ENCODE data around the gene BIRC2.

Gene BIRC2

DNA sequence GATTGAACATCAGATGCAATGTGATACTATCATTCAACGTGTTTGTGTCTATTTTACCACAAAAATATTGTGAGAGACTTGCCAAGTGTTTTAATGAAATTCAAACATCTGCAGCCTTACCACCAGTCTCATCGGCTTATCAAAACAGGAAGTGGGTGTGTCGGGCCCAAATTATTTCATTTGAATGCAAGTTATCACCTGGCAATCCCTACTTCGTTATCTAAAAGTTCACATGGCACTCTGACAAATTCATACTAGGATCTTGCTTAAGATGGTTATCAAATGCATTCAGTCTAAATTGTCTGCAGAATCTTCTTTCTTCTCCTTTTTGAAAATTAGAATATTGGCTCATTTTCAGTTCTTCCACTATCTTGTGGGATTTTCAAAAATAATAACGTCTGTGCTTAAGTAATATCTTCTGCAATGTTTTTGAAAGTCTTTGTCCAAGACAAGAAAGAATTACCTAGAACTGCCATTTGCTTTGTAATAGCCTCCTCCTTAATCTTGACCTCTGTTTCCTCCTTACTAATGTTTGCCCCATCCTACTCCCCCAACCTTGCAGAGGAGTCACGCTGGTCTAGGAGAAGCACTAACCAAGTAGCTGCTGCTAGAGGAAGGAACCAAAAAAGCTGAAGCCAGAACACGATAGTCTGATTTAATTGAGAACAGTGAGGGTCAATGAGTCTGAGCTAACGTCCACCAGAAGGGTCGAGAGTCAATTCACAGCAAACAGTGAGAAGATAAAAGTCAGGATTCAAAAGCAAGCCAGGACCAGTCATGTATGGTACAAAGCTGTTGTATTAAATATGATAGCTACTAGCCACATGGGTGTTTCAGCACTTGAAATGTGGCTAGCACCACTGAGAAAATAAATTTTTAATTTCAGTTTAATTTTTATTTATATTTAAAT, 39.9 kb upstream of the BIRC2 start:
- peaks cover 3 to 8% of the 10 kb centered on the region in 2 experiments for H3K4me1 ChIP-seq (ENCODE audit: control insufficient read depth in 1 of 2, insufficient read depth in 1 of 2, low read depth in 1 of 2, low read length in 1 of 2)
- H3K9me3 ChIP-seq: no peaks in the 10 kb centered on the region
- H3K36me3 ChIP-seq: no peaks in the 10 kb centered on the region
- no peak overlapping the region for H3K4me3 ChIP-seq (ENCODE audit: low read depth in 1 of 2, low read length in 1 of 2)
- H3K27ac ChIP-seq: no peak overlapping the region
- no peaks in the 10 kb centered on the region for H3K27me3 ChIP-seq
- TF ChIP-seq, protein P1, sequence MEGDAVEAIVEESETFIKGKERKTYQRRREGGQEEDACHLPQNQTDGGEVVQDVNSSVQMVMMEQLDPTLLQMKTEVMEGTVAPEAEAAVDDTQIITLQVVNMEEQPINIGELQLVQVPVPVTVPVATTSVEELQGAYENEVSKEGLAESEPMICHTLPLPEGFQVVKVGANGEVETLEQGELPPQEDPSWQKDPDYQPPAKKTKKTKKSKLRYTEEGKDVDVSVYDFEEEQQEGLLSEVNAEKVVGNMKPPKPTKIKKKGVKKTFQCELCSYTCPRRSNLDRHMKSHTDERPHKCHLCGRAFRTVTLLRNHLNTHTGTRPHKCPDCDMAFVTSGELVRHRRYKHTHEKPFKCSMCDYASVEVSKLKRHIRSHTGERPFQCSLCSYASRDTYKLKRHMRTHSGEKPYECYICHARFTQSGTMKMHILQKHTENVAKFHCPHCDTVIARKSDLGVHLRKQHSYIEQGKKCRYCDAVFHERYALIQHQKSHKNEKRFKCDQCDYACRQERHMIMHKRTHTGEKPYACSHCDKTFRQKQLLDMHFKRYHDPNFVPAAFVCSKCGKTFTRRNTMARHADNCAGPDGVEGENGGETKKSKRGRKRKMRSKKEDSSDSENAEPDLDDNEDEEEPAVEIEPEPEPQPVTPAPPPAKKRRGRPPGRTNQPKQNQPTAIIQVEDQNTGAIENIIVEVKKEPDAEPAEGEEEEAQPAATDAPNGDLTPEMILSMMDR (IDR thresholded peaks at IDR 0.05): no peak

DNA sequence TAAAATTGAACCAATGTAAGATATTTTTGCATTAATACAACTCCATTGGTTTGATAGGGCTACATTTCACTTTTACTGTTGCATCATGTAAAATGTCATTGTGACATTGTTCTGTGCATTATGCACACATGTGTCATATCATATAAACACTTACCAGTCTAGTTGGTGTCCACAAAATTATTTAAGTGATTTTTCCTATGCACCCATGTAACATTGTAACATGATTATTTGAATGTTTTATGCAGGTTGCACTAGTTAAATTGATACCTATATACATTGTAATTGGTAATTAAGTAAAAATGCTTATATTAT, 39.3 kb upstream of the BIRC2 start:
- H3K36me3 ChIP-seq: no peaks in the 10 kb centered on the region
- H3K27me3 ChIP-seq: no peaks in the 10 kb centered on the region
- TF ChIP-seq, protein P1 (IDR thresholded peaks at IDR 0.05): no peak
- H3K9me3 ChIP-seq: no peaks in the 10 kb centered on the region
- no peak overlapping the region for H3K27ac ChIP-seq
- peaks cover 3 to 11% of the 10 kb centered on the region in 2 experiments for H3K4me1 ChIP-seq (ENCODE audit: control insufficient read depth in 1 of 2, insufficient read depth in 1 of 2, low read depth in 1 of 2, low read length in 1 of 2)
- H3K4me3 ChIP-seq (ENCODE audit: low read depth in 1 of 2, low read length in 1 of 2): no peak overlapping the region

DNA sequence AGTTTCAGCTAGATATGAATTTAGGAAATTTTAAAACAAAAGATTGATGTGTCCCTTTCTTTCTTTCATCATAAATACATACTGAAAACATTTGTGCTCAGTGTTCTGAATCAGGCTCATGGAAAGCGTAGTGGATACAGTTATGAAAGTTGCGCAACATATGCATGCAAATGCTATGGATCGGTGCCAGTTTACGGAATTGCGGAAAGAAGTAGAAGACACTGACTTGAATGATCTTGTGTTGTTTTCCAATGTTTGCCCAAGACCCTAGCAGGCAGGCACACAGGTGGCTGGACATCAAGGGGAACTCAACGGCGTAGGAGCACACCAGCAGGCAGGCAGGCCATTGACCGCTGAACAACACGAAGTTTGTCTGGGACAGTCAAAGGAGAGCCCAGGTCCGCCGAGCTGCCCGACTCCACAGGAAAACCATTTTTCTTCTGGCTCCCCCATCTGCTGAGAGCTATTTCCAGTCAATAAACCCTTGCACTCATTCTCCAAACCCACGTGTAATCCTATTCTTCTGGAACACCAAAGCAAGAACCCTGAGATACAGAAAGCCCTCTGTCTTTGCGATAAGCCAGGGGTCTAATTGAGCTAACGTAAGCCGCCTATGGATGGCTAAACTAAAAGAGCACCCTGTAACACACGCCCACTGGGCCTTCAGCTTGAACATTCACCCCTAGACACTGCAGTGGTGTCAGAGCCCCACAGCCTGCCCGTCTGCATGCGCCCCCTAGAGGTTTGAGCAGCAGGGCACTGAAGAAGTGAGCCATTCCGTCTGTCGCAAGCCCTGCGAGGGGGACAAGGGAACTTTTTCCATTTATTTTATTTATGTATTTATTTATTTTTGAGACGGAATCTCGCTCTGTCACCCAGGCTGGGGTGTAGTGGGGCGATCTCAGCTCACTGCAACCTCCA, 37.1 kb upstream of the BIRC2 start:
- H3K4me1 ChIP-seq (ENCODE audit: control insufficient read depth in 1 of 2, insufficient read depth in 1 of 2, low read depth in 1 of 2, low read length in 1 of 2): peaks cover 13 to 20% of the 10 kb centered on the region in 2 experiments
- H3K4me3 ChIP-seq (ENCODE audit: low read depth in 1 of 2, low read length in 1 of 2): no peak overlapping the region
- no peaks in the 10 kb centered on the region for H3K9me3 ChIP-seq
- TF ChIP-seq, protein P1 (IDR thresholded peaks at IDR 0.05): no peak
- H3K27ac ChIP-seq: no peak overlapping the region
- no peaks in the 10 kb centered on the region for H3K36me3 ChIP-seq
- H3K27me3 ChIP-seq: no peaks in the 10 kb centered on the region

DNA sequence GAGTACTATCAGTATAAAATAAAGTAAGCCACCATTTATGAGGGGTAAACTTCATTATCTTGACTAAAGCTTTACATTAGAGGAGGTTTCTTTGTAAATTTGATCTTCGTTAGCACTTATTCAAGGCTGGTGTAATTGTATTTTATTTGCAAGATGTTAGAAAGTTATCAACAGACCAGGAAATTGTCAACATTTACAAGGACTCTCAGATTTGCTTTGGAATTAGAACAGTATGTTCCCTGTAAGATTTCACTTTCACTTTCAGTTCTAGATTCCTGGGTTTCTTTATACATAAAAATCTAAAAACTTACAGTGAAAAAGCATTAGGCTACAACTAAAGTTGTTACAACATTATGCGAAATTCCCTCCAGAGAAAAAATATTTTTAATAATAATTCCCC, 34.3 kb upstream of the BIRC2 start:
- Histone ChIP-seq H3K27me3 (no peaks in the 10 kb centered on the region), H3K27ac (no peak overlapping the region), H3K36me3 (no peaks in the 10 kb centered on the region), H3K4me1 (ENCODE audit: control insufficient read depth in 1 of 2, insufficient read depth in 1 of 2, low read depth in 1 of 2, low read length in 1 of 2) (peaks cover 15 to 19% of the 10 kb centered on the region in 2 experiments), H3K9me3 (no peaks in the 10 kb centered on the region), H3K4me3 (ENCODE audit: low read depth in 1 of 2, low read length in 1 of 2) (no peak overlapping the region)
- TF ChIP-seq, protein P1 (IDR thresholded peaks at IDR 0.05): no peak

DNA sequence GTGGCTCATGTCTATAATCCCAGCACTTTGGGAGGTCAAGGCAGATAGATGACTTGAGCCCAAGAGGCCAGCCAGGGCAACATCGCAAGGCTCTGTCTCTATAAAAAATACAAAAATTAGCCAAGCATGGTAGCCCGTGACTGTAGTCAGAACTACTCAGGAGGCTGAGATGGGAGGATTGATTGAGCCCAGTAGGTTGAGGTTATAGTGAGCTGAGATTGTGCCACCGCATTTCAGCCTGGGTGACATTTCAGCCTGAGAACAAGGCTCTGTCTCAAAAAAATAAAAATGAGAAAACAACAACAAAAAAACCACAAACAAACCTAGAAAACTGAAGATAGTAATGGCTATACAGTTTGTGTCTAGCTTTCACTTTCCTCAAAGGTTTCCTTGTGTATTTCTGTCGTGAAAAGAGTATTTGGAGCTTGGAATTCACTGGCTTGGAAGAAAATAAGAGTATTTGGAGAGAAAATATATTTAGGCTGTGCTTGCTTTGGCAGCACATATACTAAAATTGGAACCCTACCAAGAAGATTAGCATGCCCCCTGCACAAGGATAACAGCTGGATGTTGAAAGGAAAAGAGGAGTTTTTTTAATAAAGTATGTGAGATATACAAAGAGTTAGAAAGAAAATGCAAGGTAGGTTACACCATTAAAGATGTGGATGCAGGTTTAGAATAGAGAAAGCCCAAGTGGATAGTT, 33.6 kb upstream of the BIRC2 start:
- Histone ChIP-seq H3K4me3 (ENCODE audit: low read depth in 1 of 2, low read length in 1 of 2) (no peak overlapping the region), H3K9me3 (no peaks in the 10 kb centered on the region), H3K36me3 (no peaks in the 10 kb centered on the region), H3K4me1 (ENCODE audit: control insufficient read depth in 1 of 2, insufficient read depth in 1 of 2, low read depth in 1 of 2, low read length in 1 of 2) (peaks cover 22 to 27% of the 10 kb centered on the region in 2 experiments), H3K27ac (no peak overlapping the region), H3K27me3 (no peaks in the 10 kb centered on the region)
- TF ChIP-seq, protein P1 (IDR thresholded peaks at IDR 0.05): no peak

Measured in neutrophil (primary cell).